Choroid plexus epithelial cell (primary cell): ENCODE measurements around the gene NEU4.

Experiments used
- DNase-seq: peaks from one replicate; pipeline ENCODE4 v3.0.0-alpha.2; 2010; ENCODE audit warnings: low read depth
- H3K4me3 ChIP-seq: 2 replicates; pipeline ENCODE4 v1.5.1; 2011; ENCODE audit warnings: low read depth, mild to moderate bottlenecking, control low read depth, low read length, moderate library complexity
- TF ChIP-seq, protein P1 (sequence below): conservative IDR thresholded peaks from 2 replicates; pipeline ENCODE4 v1.5.1; 2011; ENCODE audit warnings: low read depth, mild to moderate bottlenecking, control low read depth, inconsistent platforms, low read length, moderate library complexity

Gene NEU4

DNA sequence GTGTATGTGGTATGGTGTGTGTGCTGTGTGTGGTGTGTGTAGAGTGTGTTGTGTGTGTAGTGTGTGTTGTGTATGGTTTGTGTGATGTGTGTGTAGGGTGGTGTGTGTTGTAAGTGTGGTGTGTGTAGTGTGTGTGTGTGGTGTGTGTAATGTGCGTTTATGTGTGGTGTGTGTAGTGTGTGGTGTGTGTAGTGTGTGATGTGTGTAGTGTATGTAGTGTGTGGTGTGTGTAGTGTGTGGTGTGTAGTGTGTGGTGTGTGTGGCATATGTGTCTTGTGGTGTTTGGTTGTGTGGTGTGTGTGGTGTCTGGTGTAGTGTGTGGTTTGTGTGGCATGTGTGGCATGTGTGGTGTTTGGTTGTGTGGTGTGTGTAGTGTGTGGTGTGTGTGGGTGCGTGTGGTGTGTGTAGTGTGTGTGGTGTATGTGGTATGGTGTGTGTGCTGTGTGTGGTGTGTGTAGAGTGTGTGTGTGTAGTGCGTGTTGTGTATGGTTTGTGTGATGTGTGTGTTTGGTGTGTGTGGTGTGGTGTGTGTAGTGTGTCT lies 56.5 kb downstream of the NEU4 start:
- no peak overlapping the region for H3K4me3 ChIP-seq
- TF ChIP-seq, protein P1, sequence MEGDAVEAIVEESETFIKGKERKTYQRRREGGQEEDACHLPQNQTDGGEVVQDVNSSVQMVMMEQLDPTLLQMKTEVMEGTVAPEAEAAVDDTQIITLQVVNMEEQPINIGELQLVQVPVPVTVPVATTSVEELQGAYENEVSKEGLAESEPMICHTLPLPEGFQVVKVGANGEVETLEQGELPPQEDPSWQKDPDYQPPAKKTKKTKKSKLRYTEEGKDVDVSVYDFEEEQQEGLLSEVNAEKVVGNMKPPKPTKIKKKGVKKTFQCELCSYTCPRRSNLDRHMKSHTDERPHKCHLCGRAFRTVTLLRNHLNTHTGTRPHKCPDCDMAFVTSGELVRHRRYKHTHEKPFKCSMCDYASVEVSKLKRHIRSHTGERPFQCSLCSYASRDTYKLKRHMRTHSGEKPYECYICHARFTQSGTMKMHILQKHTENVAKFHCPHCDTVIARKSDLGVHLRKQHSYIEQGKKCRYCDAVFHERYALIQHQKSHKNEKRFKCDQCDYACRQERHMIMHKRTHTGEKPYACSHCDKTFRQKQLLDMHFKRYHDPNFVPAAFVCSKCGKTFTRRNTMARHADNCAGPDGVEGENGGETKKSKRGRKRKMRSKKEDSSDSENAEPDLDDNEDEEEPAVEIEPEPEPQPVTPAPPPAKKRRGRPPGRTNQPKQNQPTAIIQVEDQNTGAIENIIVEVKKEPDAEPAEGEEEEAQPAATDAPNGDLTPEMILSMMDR = no peak
- DNase-seq = no peak

DNA sequence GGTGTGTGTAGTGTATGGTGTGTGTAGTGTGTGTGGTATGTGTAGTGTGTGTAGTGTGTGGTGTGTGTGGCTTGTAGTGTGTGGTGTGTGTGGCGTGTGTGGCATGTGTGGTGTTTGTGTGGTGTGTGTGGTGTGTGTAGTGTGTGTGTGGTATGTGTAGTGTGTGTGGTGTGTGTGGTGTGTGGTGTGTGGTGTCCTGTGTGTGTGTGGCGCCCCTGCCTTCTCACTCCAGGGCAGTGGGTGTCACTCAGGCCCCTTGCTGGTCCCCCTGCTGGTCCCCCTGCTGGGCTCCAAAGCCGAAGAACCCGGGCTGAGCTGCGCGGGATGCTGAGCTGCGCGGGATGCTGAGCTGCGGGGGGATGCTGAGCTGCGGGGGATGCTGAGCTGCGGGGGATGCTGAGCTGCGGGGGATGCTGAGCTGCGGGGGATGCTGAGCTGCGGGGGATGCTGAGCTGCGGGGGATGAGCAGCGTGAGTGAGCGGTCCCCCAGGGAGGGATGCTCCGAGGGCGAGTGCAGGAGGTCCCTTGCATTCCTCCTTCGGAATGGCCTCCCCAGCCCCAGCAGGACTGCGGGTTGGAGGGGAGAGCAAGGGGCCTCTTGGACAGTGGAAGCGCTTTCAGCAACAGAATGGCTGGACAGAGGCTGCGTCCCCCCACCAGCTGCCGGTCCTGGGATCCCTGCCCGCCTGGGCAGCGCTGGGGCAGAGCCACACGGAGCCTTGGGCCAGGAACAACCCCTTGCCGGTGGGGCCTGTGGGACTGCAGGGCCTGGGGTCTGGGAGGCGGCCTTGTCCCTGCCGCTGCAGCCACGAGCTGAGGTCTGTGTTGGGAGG lies 57.2 kb downstream of the NEU4 start:
- TF ChIP-seq, protein P1 = no peak
- peak; percentile 43 for DNase-seq
- no peak overlapping the region for H3K4me3 ChIP-seq
